ENCODE results near the gene C1QL2.
A peak's percentile ranks its signal among the peaks of the same experiment; 100 is the strongest.

Gene C1QL2

GRCh38 chr2:119136093-119136492 is 22.5 kb downstream of the C1QL2 start:
- DNase-seq: no peak

GRCh38 chr2:119134775-119135174 is 23.8 kb downstream of the C1QL2 start:
- DNase-seq: no peak

- DNase-seq: peak; percentile 43 to 57
Observed at GRCh38 chr2:119126650-119127049, 31.9 kb downstream of the C1QL2 start.

- DNase-seq: no peak
Observed at GRCh38 chr2:119123389-119123788, 35.2 kb downstream of the C1QL2 start.

- DNase-seq: no peak
Observed at GRCh38 chr2:119122663-119123062, 35.9 kb downstream of the C1QL2 start.

- no peak for DNase-seq
Observed at GRCh38 chr2:119119999-119120756, 38.4 kb downstream of the C1QL2 start.

- DNase-seq: no peak
Observed at GRCh38 chr2:119119076-119119785, 39.3 kb downstream of the C1QL2 start.

GRCh38 chr2:119117891-119118882 is 40.4 kb downstream of the C1QL2 start:
- no peak for DNase-seq

GRCh38 chr2:119117408-119117807 is 41.1 kb downstream of the C1QL2 start:
- DNase-seq: no peak

GRCh38 chr2:119116411-119117295 is 41.9 kb downstream of the C1QL2 start:
- DNase-seq: no peak

- DNase-seq: no peak
Observed at GRCh38 chr2:119114266-119114665, 44.3 kb downstream of the C1QL2 start.

GRCh38 chr2:119113489-119113770 is 45.1 kb downstream of the C1QL2 start:
- no peak for DNase-seq

- DNase-seq: no peak
Observed at GRCh38 chr2:119112770-119113488, 45.6 kb downstream of the C1QL2 start.

GRCh38 chr2:119112230-119112629 is 46.3 kb downstream of the C1QL2 start:
- no peak for DNase-seq

- peak; percentile 5 to 9 for DNase-seq
Observed at GRCh38 chr2:119111115-119111975, 47.2 kb downstream of the C1QL2 start.

GRCh38 chr2:119109866-119110265 is 48.7 kb downstream of the C1QL2 start:
- DNase-seq: no peak

- DNase-seq: no peak
Observed at GRCh38 chr2:119108186-119108585, 50.4 kb downstream of the C1QL2 start.

- peak; percentile 5 to 47 for DNase-seq
Observed at GRCh38 chr2:119106301-119106897, 52.2 kb downstream of the C1QL2 start.
